ENCODE data around the gene YARS1.

Gene YARS1

GRCh38 chr1:32817159-32817814 is at the start of gene YARS1, which contains the start of gene S100PBP:
Gene YARS1, minus strand, starts transcription at chr1:32817358. Its CDS starts 114 bp downstream, at chr1:32817244.
Gene S100PBP, plus strand, starts transcription at chr1:32817653. Its CDS starts 8,447 bp downstream, at chr1:32826100.
- DNase-seq: peak; percentile 97 to 98

GRCh38 chr1:32865639-32866405 is 48.7 kb upstream of the YARS1 start:
- DNase-seq: no peak

- DNase-seq: no peak
Observed at GRCh38 chr1:32864375-32865019, 47.3 kb upstream of the YARS1 start.

GRCh38 chr1:32863881-32864245 is 46.7 kb upstream of the YARS1 start:
- no peak for DNase-seq

- DNase-seq: no peak
Observed at GRCh38 chr1:32863218-32863880, 46.2 kb upstream of the YARS1 start.

- no peak for DNase-seq
Observed at GRCh38 chr1:32861904-32862695, 44.9 kb upstream of the YARS1 start.

GRCh38 chr1:32860566-32860965 is 43.4 kb upstream of the YARS1 start:
- no peak for DNase-seq

- no peak for DNase-seq
Observed at GRCh38 chr1:32859915-32860314, 42.8 kb upstream of the YARS1 start.

- no peak for DNase-seq
Observed at GRCh38 chr1:32858791-32859190, 41.6 kb upstream of the YARS1 start.

GRCh38 chr1:32858136-32858535 is 41.0 kb upstream of the YARS1 start:
- no peak for DNase-seq

GRCh38 chr1:32855861-32856617 is 38.9 kb upstream of the YARS1 start:
- DNase-seq: no peak

GRCh38 chr1:32848354-32849063 is 31.4 kb upstream of the YARS1 start:
- no peak for DNase-seq

GRCh38 chr1:32831878-32832277 is 14.7 kb upstream of the YARS1 start:
- no peak for DNase-seq

- DNase-seq: peak; percentile 10 to 22
Observed at GRCh38 chr1:32830092-32830852, 13.1 kb upstream of the YARS1 start.

GRCh38 chr1:32828341-32828740 is 11.2 kb upstream of the YARS1 start:
- DNase-seq: no peak

- no peak for DNase-seq
Observed at GRCh38 chr1:32825181-32825580, 8.0 kb upstream of the YARS1 start.

GRCh38 chr1:32818804-32819541 is 1.8 kb upstream of the YARS1 start:
- DNase-seq: no peak

GRCh38 chr1:32817815-32818786 is 943 bp upstream of the YARS1 start:
- peak; percentile 74 to 76 for DNase-seq

Measured in NCI-H187 (cell line).